HFF-Myc (cell line): Measurements from ENCODE around the gene CCT2.

ENCODE experiments used
- DNase-seq: peaks from one replicate; pipeline ENCODE4 v3.0.0-alpha.2; 2011; ENCODE audit warnings: low read depth; ENCODE audit errors: extremely low read depth
- H3K4me3 ChIP-seq: replicated peaks from 2 replicates; pipeline ENCODE4 v1.5.1; 2011; ENCODE audit warnings: low read depth, mild to moderate bottlenecking, control low read depth, low read length
- TF ChIP-seq, protein P1 (sequence below): IDR thresholded peaks from 2 replicates; pipeline ENCODE4 v1.5.1; 2012; ENCODE audit warnings: mild to moderate bottlenecking, low read depth, low read length, control low read depth; ENCODE audit errors: missing control alignments

CCT2 gene

DNA sequence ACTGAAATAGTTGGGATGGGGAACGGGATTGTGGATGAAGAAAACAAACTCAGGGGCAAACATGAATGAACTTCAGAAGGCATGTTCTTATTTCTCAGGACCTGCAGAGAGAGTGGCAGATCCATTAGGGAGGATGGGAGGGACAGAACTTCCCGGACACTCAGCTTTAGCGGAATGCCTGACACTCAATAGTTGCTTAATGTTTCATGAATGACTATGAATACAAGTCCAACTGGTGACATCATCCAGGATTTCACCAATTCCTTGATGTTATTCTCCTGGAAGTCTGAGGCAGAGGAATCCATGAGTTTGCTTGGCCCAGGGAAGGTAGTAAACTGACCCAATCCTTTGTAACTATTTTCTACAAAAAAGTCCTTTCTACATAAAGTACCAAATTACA, 63.2 kb downstream of the CCT2 start:
- DNase-seq = peak; percentile 20
- H3K4me3 ChIP-seq = no peak overlapping the region
- TF ChIP-seq, protein P1, sequence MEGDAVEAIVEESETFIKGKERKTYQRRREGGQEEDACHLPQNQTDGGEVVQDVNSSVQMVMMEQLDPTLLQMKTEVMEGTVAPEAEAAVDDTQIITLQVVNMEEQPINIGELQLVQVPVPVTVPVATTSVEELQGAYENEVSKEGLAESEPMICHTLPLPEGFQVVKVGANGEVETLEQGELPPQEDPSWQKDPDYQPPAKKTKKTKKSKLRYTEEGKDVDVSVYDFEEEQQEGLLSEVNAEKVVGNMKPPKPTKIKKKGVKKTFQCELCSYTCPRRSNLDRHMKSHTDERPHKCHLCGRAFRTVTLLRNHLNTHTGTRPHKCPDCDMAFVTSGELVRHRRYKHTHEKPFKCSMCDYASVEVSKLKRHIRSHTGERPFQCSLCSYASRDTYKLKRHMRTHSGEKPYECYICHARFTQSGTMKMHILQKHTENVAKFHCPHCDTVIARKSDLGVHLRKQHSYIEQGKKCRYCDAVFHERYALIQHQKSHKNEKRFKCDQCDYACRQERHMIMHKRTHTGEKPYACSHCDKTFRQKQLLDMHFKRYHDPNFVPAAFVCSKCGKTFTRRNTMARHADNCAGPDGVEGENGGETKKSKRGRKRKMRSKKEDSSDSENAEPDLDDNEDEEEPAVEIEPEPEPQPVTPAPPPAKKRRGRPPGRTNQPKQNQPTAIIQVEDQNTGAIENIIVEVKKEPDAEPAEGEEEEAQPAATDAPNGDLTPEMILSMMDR = no peak

DNA sequence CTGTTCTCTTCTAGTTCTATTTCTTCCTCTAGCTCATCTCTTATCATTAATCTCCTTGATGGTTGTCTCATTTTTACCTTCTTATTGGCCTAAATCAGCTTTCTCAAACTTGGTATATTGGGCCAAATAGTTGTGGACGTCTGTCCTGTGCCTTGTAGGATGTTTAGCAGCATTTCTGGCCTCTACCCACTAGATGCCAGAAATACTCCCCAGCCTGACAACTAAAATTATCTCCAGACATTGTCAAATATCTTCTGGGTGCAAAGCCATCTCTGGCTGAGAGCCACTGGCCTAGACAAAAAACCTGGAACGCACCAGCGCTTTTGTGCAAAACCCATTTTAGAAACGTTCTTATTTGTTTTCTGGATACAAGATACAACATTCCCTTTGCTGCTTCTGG, 64.3 kb downstream of the CCT2 start:
- no peak overlapping the region for H3K4me3 ChIP-seq
- no peak for DNase-seq
- TF ChIP-seq, protein P1 = no peak
